Tibial nerve (tissue), 4 donors: ENCODE data around the gene TRIM25. TPM values are rescaled to one million over a fixed set of nuclear protein-coding genes. Genes with fewer than 3 reads are reported as not detected.

ENCODE experiments used
- DNase-seq, 2 donors: peaks; one replicate each; pipeline ENCODE4 v3.0.0-alpha.2; 2019; ENCODE audit warnings: low spot score in 2 of 2
- H3K27ac ChIP-seq, 4 donors: fragments of 200-600 bp; sonication (generic) in 3 of 4; one replicate each; pipeline ENCODE4 v1.5.1; 2017 to 2019; ENCODE audit warnings: mild to moderate bottlenecking in 1 of 4
- H3K27me3 ChIP-seq, 2 donors: fragments of 200-600 bp; sonication (generic) in 1 of 2; one replicate each; pipeline versions ENCODE4 v1.5.1 to v1.6.0; 2017 to 2019
- H3K36me3 ChIP-seq, 3 donors: fragments of 200-600 bp; sonication (generic); one replicate each; pipeline ENCODE4 v1.5.1; 2018 to 2019
- H3K4me1 ChIP-seq, 4 donors: fragments of 200-600 bp; sonication (generic) in 3 of 4; one replicate each; pipeline ENCODE4 v1.5.1; 2017 to 2019
- H3K4me3 ChIP-seq, 4 donors: fragments of 200-600 bp; sonication (generic) in 3 of 4; one replicate each; pipeline ENCODE4 v1.5.1; 2017 to 2019; ENCODE audit warnings: mild to moderate bottlenecking in 1 of 4, moderate library complexity in 1 of 4
- H3K9me3 ChIP-seq, 4 donors: fragments of 200-600 bp; sonication (generic) in 3 of 4; one replicate each; pipeline ENCODE4 v1.5.1; 2017 to 2019
- CTCF ChIP-seq, 5 experiments: fragments of 200-600 bp in 3 of 5; fragments of 450-650 bp in 2 of 5; sonication (generic) in 3 of 5; IDR thresholded peaks; one replicate each; pipeline ENCODE4 v1.5.1; 2016 to 2019; ENCODE audit warnings: antibody characterized with exemption in 5 of 5, mild to moderate bottlenecking in 3 of 5, moderate library complexity in 2 of 5
- EP300 ChIP-seq, 2 donors: sonication (generic); formaldehyde crosslinking; IDR thresholded peaks; one replicate each; pipeline ENCODE4 v1.6.1; 2017; ENCODE audit warnings: antibody characterized with exemption in 2 of 2, mild to moderate bottlenecking in 1 of 2
- POLR2A ChIP-seq, 2 donors: fragments of 450-650 bp; IDR thresholded peaks; one replicate each; pipeline ENCODE4 v1.6.1; 2017; ENCODE audit warnings: antibody characterized with exemption in 2 of 2, mild to moderate bottlenecking in 2 of 2, moderate library complexity in 2 of 2
- WGBS, 2 donors: methylation state at CpG; one replicate each; pipeline ENCODE4 v1.1.5; 2018; 5-methylcytosine and 5-hydroxymethylcytosine counted together
- total RNA-seq, 4 donors: library from RNA; depleted of rRNA; stranded (reverse); fragments of >200 nt; gene quantifications; one replicate each; pipeline ENCODE4 v1.1.0, GENCODE V29; 2016

TRIM25 gene
- total RNA-seq, 4 donors from 2014 or later = 19.9 to 49.2 (median 31.5) TPM

GRCh38 chr17:56896968-56897359 is 16.9 kb downstream of the TRIM25 start:
- no peaks in the 10 kb centered on the region for H3K27me3 ChIP-seq
- no peak overlapping the region for H3K27ac ChIP-seq
- H3K4me1 ChIP-seq = no peaks in the 10 kb centered on the region
- no peaks in the 10 kb centered on the region for H3K9me3 ChIP-seq
- TF ChIP-seq POLR2A (IDR thresholded peaks at IDR 0.05) = no peak
- WGBS, 2 donors = 83 to 93% methylated on average over 4 of the region's 4 CpGs
- H3K4me3 ChIP-seq = no peak overlapping the region
- no peak for DNase-seq
- peaks cover 0 to 100% (median 16%) of the 10 kb centered on the region in 3 donors for H3K36me3 ChIP-seq

DNA sequence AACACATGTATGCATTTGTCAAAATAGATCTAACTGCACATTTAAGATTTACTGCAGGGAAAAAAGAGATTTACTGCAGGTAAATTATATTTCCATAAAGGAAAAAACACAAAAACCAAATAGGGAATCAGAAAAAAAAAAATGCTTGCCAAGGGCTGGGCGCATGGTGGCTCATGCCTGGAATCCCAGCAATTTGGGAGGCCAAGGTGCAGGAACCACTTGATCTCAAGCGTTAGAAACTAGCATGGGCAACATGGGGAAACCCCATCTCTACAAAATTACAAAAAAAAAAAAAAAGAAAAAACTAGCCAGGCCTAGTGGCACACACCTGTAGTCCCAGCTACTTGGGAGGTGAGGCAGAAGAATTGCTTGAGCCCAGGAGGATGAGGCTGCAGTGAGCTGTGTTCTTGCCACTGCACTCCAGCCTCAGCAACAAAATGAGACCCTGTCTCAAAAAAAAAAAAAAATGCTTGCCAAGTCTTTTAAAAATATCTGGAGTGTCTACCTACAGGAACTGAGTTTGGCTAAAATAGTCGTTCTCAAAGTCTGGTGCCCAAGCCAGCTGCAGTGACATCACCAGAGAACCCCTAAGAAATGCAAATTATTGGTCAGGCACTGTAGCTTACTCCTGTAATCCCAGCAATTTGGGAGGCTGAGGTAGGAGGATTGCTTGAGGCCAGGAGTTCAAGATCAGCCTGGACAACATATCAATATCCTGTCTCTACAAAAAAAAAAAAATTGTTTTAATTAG is 17.5 kb downstream of the TRIM25 start:
- Histone ChIP-seq H3K27ac (no peak overlapping the region), H3K9me3 (no peaks in the 10 kb centered on the region), H3K4me3 (no peak overlapping the region), H3K36me3 (peaks cover 0 to 100% (median 11%) of the 10 kb centered on the region in 3 donors), H3K27me3 (no peaks in the 10 kb centered on the region), H3K4me1 (no peaks in the 10 kb centered on the region)
- DNase-seq = no peak
- TF ChIP-seq CTCF (IDR thresholded peaks at IDR 0.05) (no peak), EP300 (IDR thresholded peaks at IDR 0.05) (no peak), POLR2A (IDR thresholded peaks at IDR 0.05) (no peak)
- 54 to 64% methylated on average over 3 of the region's 3 CpGs for WGBS, 2 donors

GRCh38 chr17:56894859-56895455 is 18.9 kb downstream of the TRIM25 start:
- Histone ChIP-seq H3K4me3 (no peak overlapping the region), H3K4me1 (no peaks in the 10 kb centered on the region), H3K36me3 (peaks cover 0 to 100% (median 19%) of the 10 kb centered on the region in 3 donors), H3K27ac (no peak overlapping the region), H3K9me3 (no peaks in the 10 kb centered on the region), H3K27me3 (no peaks in the 10 kb centered on the region)
- TF ChIP-seq CTCF (IDR thresholded peaks at IDR 0.05) = no peak
- TF ChIP-seq POLR2A (IDR thresholded peaks at IDR 0.05) = no peak
- TF ChIP-seq EP300 (IDR thresholded peaks at IDR 0.05) = no peak
- 84 to 89% methylated on average over 20 of the region's 20 CpGs for WGBS, 2 donors
- DNase-seq = no peak

DNA sequence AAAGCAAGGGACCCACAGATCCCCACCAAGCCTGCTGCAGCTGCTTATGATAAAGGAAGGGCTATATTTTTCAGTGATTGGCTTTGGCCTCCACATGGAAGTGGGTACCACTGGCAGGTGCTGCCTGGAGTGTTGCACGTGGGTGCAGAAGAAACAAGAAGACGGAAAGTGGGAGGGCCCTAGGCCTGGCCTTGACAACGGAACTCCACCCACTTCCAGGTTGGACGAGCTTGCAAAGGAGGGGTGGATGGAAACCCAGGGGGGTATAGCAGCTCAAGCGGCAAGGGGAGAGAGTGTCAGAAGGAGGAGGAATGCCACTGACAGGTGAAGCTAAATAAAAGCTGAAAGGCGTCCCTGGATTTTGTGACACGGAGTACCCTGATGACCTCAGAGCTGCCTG is 20.3 kb downstream of the TRIM25 start:
- no peaks in the 10 kb centered on the region for H3K9me3 ChIP-seq
- H3K27ac ChIP-seq = no peak overlapping the region
- H3K4me1 ChIP-seq = no peaks in the 10 kb centered on the region
- WGBS, 2 donors = 69 to 79% methylated on average over 7 of the region's 7 CpGs
- H3K4me3 ChIP-seq = no peak overlapping the region
- no peak for DNase-seq
- peaks cover 0 to 100% (median 19%) of the 10 kb centered on the region in 3 donors for H3K36me3 ChIP-seq
- no peak for TF ChIP-seq POLR2A (IDR thresholded peaks at IDR 0.05)
- no peaks in the 10 kb centered on the region for H3K27me3 ChIP-seq

DNA sequence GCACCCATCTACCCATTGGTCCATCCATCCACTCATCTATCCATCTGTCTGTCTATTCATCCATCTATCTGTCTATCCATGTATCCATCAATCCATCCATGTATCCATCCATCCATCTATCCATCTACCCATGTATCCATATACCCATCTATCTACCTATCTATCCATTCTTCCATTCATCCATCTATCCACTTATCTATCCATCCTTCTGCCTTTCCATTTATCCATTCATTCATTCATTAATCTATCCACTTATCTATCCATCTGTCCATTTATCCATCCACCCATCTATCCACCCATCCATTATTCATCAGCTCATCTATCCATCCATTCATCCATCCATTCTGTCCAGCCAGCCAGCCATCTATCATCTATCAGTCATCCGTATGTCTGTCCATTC is 21.5 kb downstream of the TRIM25 start:
- Histone ChIP-seq H3K4me1 (no peaks in the 10 kb centered on the region), H3K36me3 (peaks cover 0 to 100% (median 19%) of the 10 kb centered on the region in 3 donors), H3K9me3 (peaks cover 0 to 9% (median 0%) of the 10 kb centered on the region in 4 donors), H3K27ac (no peak overlapping the region), H3K4me3 (no peak overlapping the region), H3K27me3 (no peaks in the 10 kb centered on the region)
- TF ChIP-seq EP300 (IDR thresholded peaks at IDR 0.05) (no peak), CTCF (IDR thresholded peaks at IDR 0.05) (no peak), POLR2A (IDR thresholded peaks at IDR 0.05) (no peak)
- 95 to 97% methylated on average over 1 of the region's 1 CpG for WGBS, 2 donors
- DNase-seq = no peak

DNA sequence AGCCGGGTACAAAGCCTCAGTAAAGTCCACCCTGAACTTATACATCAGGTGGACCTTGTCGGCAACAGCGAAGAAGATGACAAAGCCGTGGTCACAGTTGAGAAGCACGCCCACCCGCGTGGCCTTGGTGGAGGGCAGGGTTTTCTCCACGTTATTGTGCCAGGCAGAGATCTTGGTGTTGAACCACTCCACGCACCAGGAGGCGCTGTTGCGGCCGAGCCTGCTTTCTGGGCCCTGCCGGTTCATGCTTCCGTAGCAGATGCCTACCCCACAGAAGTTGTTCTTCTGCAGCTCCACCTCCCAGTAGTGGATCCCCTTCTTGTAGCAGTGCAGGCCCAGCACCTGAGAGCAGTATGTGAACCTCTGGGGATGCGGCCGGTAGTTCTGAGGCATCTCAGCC is 22.1 kb downstream of the TRIM25 start:
- H3K4me3 ChIP-seq = no peak overlapping the region
- H3K36me3 ChIP-seq = peaks cover 0 to 100% (median 19%) of the 10 kb centered on the region in 3 donors
- DNase-seq = no peak
- TF ChIP-seq CTCF (IDR thresholded peaks at IDR 0.05) (peak in 4 of 5 experiments; percentile 18 to 39 (median 28)), POLR2A (IDR thresholded peaks at IDR 0.05) (no peak)
- H3K27me3 ChIP-seq = no peaks in the 10 kb centered on the region
- peaks cover 0 to 9% (median 0%) of the 10 kb centered on the region in 4 donors for H3K9me3 ChIP-seq
- H3K4me1 ChIP-seq = no peaks in the 10 kb centered on the region
- no peak overlapping the region for H3K27ac ChIP-seq
- WGBS, 2 donors = 83 to 84% methylated on average over 16 of the region's 16 CpGs
